Hematopoietic multipotent progenitor cell treated with erythropoietin and hydrocortisone succinate and interleukin-3 and kit ligand, for 4 days (in vitro differentiated cells): ENCODE measurements around the gene TUBD1.
"Not testable (repeated sequence)": the region's sequence is repeated elsewhere in the genome, so short reads cannot be mapped to it uniquely, and the experiment has no call there.

Experiments
- DNase-seq: peaks from one replicate; pipeline ENCODE4 v3.0.0-alpha.2; 2015

Gene TUBD1

GRCh38 chr17:59873414-59873813 lies 19.3 kb downstream of the TUBD1 start:
- not testable (repeated sequence) for DNase-seq

- DNase-seq = no peak
Measured at GRCh38 chr17:59872351-59872750, 20.4 kb downstream of the TUBD1 start.

- DNase-seq = no peak
Measured at GRCh38 chr17:59870482-59870881, 22.3 kb downstream of the TUBD1 start.

GRCh38 chr17:59869941-59870218 lies 22.9 kb downstream of the TUBD1 start:
- no peak for DNase-seq

GRCh38 chr17:59863616-59864015 lies 29.1 kb downstream of the TUBD1 start:
- no peak for DNase-seq

GRCh38 chr17:59859444-59860025 lies 33.2 kb downstream of the TUBD1 start:
- DNase-seq = peak; percentile 83

GRCh38 chr17:59858932-59859331 lies 33.8 kb downstream of the TUBD1 start:
- DNase-seq = no peak

- no peak for DNase-seq
Measured at GRCh38 chr17:59858167-59858816, 34.5 kb downstream of the TUBD1 start.

GRCh38 chr17:59856859-59857794 lies 35.6 kb downstream of the TUBD1 start:
- no peak for DNase-seq

- DNase-seq = not testable (repeated sequence)
Measured at GRCh38 chr17:59853919-59854729, 38.6 kb downstream of the TUBD1 start.

GRCh38 chr17:59853168-59853918 lies 39.4 kb downstream of the TUBD1 start:
- no peak for DNase-seq

GRCh38 chr17:59852847-59853167 lies 39.9 kb downstream of the TUBD1 start:
- DNase-seq = not testable (repeated sequence)

- DNase-seq = no peak
Measured at GRCh38 chr17:59851439-59852375, 41.0 kb downstream of the TUBD1 start.

- DNase-seq = not testable (repeated sequence)
Measured at GRCh38 chr17:59850311-59850710, 42.4 kb downstream of the TUBD1 start.

GRCh38 chr17:59848778-59849177 lies 44.0 kb downstream of the TUBD1 start:
- peak; percentile 83 for DNase-seq

- no peak for DNase-seq
Measured at GRCh38 chr17:59848385-59848668, 44.4 kb downstream of the TUBD1 start.

- no peak for DNase-seq
Measured at GRCh38 chr17:59846394-59847165, 46.2 kb downstream of the TUBD1 start.

- no peak for DNase-seq
Measured at GRCh38 chr17:59845595-59846393, 46.9 kb downstream of the TUBD1 start.

GRCh38 chr17:59844884-59845594 lies 47.7 kb downstream of the TUBD1 start:
- no peak for DNase-seq
